Measurements from ENCODE around the gene TAB2.
A peak's percentile ranks its signal among the peaks of the same experiment; 100 is the strongest.
"Not testable (repeated sequence)": the region's sequence is repeated elsewhere in the genome, so short reads cannot be mapped to it uniquely, and the experiment has no call there.

Gene TAB2

DNA sequence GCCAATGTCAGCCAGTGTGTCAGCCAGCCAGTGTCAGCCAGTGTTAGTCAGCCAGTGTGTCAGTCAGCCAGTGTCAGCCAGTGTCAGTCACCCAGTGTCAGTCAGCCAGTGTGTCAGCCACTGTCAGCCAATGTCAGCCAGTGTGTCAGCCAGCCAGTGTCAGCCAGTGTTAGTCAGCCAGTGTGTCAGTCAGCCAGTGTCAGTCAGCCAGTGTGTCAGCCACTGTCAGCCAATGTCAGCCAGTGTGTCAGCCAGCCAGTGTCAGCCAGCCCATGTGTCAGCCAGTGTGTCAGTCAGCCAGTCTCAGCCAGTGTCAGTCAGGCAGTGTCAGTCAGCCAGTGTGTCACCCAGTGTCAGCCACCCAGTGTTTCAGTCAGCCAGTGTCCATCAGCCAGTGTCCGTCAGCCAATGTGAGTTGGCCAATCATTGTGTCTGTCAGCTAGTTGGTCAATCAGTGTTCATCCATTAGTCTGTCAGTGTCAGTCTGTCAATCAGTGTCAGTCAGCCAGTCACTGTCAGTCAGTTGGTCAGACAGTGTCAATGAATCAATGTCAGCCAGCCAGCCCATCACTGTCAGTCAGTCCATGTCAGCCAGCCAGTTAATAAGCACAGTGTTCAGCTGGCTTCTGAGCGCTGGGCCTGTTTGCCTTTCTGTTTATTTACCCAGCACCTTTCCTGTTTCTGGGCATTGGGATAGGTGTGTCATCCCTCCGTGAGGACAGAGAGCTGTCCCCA lies 127.0 kb downstream of the TAB2 start:
- not testable (repeated sequence) for DNase-seq

DNA sequence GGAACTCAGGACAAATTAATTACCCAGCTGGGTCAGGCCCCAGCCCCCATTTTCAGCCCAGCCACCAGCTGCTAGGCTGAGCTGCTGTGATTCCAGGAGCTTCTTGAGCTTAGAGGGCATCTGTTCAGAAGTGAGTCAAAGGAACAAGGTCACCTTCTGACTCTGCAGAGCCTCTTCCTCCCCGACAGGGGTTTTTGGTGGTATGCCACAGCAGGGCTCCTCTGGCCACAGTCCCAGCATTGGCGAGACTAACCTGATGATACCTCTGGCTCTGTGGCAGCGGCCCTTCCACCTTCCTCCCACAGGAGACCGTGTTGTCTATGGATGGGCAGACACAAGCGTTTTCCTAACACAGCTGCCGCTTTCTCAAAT lies 127.6 kb downstream of the TAB2 start:
- no peak for DNase-seq

DNA sequence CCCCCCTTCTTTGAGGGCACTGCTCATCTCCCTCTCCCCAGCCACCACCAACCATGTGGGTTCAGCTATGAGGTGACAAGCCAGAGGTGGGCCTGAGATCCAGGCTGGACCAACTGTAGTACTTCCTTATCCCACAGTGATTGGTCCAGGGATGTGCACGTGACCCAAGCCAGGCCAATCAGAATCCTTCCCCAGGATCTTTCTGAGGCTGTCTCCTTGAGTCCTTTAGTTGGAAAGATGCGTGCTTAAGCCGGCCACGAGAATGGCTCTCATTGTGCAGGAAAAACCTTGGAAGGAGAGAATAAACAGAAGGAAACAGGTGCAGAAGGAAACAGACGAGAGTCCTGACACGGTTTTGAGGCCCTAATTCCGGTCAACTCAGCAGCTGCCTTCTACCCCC lies 128.1 kb downstream of the TAB2 start:
- no peak for DNase-seq

DNA sequence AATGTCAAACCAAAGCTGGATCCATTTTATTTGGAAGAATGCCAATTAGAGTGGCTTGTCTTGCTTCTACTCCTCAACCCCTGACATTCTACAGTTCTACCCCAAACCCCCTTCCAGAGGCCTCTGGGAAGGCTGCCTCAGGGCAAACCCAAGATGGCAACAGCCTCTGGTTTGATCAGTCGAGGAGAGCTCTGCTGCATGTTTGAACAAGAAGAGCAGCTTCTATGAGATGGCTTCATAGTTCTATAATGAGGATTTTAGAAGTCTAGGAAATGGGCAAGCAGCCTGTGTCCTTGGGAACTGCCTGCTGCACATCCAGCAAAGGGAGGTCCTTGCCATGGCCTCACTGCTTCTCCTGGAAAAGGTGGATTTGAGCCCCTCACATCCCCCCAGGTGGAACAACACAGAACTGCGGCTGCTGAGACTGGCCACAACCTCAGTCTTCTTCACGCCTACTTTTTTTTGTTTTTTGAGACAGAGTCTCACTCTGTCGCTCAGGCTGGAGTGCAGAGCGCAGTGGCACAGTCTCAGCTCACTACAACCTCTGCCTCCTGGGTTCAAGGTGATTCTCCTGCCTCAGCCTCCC lies 129.4 kb downstream of the TAB2 start:
- no peak for DNase-seq

DNA sequence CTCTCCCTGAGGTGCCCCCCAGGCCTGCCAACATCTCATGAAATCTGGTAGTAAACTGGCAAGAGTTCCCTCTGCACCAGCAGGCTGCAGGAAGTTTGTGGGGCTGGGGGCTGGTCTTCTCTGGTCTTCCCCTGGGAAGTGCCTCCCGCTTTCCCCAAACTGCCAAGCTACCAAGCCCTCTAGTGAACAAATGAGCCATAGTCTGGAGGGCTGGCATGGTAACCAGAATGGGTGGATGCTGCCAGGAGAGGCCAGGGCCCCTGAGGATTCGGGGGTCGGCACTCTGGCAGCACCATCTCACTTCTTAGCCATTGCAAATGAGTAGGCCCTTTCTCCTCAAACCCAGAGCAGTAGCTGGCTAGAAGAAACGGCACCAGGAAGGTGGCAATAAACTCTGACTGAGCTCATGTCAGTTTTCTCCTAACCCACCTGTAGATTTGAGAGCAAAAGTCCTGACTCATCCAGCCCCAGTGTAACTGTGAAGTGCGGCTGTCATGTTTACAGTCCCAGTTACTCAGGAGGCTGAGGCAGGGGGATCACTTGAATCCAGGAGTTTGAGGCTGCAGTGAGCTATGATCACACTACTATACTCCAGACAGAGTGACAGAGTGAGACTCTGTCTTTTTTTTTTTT lies 131.4 kb downstream of the TAB2 start:
- DNase-seq = no peak

DNA sequence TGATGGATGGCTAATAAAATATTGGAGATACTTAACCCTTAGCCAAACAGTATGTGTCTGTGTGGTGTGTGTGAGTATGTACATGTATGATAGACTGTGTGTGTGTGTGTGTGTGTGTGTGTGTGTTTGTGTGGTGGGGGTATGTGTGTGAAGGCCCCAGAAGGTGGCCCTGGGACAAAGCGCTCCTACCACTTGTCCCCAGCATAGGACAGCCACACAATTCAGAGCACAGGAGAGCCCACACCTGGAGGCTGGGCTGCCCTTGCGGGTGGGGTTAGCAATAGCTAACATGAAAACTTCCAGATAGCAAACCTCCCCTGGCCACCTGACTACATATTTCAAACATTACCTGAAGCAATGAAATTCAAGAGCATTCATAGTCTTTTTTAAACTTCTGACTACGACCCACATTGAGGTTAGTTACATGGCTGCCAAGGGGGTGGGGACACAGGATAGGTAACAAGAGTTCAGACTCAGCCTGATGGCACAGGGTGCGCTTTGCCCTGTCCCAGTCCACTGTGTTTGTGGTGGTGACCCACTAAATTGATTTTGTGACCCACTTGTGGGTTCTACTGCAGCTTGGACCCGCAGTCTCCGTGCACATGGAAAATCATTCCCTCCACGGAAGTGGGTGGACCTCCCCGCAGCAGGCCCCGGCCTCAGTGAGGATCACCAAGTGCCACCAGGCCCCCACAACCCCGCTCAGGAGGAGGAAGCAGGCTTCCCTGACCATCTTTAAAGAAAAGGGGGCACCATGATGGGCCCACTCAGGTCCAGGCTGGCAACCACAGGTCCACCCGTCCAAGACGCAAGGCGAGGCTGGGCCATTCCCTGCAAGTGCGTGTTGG lies 132.5 kb downstream of the TAB2 start:
- DNase-seq = no peak

DNA sequence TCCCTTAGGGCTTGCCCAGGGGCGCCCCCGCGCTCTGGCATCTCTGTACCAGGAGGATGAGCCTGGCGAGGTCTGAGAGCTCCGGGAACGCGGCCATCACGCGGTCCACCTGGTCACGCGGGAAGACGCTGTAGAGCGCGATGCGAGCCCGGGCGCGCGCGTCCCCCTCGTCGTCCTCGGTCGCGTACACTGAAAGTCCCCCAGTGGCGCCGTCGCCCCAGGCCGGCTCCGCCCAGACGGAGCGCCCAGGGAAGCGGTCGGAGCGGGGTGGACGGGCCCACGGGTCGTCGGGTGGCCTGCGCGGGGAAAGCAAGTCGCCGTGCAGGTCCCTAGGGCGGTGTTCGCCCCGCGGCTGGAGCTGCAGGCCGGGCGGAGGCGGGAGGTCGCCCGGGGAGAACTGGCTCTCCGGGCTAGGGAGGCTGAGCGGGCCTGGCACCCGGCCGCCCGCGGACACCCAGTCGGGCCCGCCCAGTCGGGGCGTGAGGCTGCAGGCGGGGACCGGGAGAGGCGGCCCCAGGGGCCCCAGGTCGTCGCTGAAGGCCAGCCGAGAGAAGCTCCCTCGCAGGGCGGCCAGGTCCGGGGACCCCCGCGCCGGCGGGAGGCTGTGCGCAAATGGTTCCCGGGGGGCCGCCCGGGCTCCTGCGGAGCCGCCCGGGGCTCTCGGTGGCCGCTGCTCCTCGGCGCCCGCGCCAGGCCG lies 133.3 kb downstream of the TAB2 start:
- peak in 2 of 4 experiments; percentile 54 to 56 for DNase-seq

DNA sequence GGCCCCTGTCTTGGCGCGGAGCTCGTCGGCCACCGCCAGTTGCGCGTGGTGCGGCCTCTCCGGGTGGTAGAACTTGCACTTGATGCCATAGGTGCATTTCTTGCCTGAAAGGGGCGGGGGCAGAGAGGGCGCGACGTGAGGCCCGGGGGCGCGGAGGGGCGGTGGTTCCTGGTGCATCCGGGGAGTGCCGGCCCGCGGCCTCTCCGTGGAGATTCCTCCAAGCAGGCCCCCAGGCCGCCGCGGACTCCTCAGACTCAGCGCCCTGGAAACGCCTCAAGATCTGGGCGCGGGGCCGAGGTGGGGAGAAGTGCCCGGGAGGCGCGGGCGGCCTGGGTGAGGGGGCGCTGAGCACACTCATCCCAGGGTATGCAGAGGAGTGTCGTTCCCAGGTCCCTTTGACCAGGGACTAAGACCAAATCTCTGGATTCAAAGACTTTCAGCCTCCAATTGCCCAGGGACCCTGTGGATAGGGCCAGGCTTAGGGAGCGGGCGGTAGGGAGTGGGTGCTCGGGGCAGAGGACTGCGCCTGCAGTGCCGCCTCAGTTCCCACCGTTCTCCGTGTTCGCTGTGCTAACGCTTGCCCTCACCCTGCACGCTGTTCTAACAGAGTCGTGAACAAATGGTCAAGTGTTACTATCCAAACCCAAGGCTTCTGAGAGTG lies 134.0 kb downstream of the TAB2 start:
- no peak for DNase-seq

DNA sequence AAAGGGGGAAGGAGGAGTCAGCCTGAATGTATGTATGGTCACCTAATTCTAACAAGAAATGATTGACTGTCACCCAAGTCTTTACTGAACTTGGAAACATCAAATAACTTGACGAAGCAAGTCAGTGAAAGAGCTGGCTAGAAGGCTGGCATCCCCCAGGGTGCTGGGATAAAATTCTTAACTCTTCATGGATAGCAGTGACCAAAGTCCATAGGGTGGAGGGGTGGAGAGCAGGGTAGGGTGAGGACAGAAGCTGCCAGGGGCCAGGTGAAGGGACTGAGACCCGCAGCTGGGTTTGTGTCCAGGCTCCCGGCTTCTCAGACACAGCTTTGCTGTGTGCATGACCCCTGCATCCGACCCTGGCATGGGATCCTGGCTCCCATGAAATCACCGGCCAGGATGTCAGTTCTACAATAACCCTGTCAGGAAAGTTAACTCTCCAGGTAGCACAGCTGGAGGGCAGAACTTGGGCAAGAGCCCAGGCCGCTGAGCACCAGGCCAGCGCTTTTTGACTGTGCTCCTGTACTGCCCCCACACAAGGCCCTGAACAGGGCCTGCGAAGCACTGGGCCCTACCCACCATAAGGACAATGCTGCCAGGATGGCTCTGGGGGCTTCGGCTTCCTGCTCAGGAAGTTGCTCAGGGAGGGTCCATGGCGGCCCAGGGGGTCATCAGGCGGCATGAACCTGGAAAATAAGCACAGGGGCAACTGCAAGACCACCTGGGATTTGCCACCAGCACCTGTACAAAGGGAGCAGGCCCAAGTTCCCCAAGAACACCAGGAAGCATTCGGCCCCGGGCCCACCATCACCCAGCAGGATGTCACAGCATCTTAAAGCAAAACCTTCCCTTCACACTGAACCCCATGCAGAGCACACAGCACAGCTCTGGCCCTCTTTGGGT lies 134.8 kb downstream of the TAB2 start:
- no peak for DNase-seq

DNA sequence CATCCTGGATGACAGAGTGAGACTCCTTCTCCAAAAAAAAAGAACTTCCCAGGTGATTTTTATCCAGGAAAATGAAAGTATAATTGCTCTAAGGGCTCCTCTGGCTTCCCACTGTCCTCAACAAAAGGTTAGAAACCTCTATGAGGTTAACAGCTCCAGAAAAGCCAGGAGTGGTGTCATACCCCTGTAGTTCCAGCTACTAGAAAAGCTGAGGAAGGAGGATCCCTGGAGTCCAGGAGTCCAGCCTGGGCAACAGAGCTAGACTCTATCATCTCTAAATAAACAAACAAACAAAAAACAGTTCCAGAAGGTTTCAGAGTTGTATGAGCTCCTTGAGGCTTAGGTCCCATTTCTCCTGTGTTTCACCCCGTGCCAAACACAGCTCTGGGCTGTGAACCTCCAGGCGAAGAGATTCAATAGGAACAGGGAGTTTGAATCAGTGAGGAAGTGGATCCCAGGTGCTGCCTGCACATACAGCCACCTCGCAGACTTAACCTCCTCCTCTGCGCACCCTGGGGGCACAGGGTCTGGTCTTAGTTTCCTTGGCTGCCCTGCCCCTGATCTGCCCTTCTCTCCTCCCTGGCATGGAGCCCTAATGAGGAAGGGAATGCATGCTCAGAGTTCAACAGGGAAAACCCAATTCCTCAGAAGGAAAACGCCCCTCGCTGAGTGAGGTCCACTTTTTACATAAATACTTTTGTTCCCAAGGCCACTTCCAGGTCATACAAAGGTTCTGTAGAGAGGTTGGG lies 136.3 kb downstream of the TAB2 start:
- DNase-seq = no peak

DNA sequence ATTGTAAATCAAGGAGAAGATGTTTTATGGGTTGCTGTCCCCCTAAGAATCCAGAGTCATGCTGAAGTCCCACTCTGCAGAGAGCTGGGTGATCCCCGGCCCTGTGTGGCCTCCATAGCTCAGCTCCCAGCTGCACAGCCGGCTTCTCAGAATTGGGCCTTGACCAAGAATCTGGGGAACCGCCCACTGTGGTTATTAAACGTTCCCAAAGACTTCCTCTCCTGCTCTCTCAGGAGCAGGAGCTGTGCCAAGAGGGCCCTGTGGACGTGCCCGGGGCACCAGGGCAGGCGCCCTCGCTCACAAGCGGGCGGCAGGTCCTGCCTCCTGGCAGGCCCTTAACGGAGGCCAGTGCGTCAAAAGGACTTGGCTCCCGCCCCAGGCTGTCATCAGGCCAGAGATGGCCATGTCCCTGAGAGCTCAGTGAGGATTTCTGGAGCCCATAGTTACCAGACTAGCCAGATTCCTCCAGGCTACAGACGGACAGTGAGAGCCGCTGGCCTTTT lies 136.9 kb downstream of the TAB2 start:
- DNase-seq = peak; percentile 76 to 85 (median 82)

DNA sequence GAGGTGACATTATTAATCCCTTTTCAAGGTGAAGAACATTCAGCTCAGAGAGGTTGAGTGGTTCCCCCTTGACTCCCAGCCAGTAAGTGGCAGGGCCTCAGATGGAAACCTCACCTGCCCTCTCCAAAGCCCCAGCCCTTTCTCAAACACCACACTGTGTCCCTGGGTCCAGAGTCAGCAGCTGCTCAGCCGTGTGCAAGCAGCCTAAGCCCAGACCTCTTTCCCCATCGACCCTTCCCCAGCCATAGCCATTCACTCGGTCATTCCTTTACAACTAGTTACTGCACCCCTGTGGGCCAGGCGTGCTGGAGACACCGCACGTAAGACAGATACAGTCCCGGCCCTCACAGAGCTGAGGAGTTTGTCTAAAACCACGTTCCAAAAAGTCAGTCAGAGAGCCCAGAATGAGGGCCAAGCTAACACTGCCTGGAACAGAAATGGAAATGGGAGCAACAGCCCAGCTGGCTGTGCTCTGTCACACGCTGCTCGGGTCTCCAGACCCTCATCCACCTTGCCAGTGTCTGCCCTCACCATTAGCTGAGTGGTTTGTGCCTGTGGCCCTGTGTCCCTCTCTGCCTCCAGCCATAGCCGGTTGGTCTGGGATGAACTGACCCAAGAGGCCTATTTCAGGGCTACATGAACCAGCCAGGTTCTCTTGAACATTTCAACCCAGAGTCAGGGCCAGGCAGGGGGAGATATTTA lies 137.7 kb downstream of the TAB2 start:
- DNase-seq = no peak

DNA sequence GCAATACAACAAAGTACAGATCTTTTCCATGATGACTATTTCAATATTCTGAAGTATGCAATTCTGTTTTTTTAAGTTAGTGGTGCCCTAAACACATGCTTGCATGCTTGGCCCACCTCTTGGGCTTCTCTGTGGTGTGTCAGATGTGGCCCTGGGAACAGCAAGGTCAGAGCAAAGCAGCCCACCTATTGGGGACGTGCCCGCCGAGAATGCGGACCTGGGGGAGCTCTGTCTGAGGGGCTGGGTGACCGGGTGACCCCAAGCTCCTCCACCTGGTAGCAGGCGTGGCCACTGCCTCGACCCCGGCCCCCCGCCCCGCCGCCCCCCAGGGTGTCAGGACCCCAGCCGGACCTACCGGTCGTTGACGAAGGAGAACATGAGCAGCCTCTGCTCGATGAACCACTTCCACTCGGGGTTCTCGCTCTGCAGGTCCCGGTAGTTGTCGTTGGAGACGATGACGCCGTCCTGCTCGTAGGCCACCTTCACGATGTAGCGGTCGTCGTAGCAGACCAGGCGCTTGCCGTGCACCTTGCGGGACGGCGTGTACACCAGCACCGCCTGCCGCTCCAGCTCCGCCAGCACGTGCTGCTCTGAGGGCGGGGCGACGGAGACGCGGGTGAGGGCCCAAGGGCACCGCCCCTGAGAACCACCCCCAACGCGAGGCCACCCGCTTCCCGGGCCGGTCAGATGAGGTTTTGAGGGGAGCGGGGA lies 139.0 kb downstream of the TAB2 start:
- DNase-seq = no peak

DNA sequence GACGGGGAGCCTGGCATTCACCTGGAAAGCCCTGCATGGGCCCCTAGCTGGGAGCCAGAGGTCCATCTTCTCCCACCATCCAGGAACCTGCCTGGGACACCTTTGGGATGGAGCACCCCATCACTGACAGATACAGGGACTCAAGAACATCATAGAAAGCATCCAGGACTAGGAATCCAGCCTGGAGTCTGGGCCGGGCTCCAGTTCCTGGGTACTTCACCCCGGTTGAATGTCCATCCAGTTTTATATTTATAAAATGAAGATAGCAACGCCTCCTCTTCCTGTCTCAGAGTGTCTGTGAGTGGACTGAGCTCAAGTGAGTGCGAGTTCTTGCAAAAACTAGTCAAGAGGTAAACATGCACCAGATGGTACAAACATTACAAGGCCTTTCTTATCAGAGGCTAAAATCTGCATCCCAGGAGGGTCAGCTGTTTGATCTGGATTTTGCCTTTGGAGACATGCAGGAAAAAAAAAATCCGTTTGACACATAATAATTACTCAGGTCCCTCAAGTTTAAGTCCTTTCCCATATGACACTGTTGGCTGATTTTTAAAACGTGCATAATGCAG lies 139.9 kb downstream of the TAB2 start:
- DNase-seq = no peak

DNA sequence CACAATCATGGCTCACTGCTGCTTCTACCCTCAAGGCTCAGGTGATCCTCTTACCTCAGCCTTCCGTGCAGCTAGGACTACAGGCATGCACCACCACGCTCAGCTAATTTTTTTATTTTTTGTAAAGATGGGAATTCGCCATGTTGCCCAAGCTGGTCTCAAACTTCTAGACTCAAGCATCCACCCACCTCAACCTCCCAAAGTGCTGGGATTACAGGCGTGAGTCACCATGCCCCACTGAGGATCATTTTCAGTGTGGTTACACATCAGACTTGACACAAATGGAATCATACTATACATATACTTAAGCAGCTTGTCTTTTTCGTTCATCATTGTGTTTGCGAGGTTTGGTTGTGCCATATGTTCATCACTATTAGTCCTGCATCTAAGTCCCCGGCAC lies 140.7 kb downstream of the TAB2 start:
- DNase-seq = peak in 1 of 4 experiments; percentile 21

DNA sequence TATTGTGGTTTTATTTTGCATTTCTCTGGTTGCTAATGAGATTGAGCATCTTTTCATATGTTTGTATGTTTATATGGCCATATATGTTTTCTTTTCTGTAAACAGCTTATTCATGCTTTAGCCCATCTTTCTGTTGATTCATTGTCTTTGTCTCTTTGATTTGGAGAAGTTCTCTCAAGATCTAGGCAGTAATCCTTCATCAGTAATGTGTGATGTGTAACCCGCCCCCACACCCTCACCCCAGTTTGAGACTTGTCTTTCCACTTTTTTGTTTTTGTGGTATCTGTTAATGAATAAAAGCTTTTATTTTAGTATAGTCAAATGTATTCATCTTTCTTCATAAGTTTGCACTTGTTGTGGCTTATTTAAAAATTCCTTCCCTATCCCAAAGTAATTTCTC lies 141.3 kb downstream of the TAB2 start:
- peak; percentile 24 to 61 (median 52) for DNase-seq

DNA sequence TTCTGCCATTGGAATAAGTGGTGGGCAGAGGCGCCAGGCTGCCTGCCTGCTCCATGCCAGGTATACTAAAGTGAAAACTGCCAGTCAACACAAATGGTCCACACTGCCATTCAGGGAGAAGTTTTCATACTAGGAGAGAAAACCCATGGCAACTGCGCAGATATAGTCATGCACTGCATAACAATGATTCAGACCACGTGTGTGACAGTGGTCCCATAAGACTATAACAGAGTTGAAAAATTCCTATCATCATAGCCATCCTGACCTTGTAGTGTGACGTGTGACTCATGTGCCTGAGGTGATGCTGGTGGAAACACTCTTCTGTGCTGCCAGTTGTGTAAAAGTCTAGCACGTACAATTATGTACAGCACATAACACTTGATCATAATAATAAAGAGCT lies 142.2 kb downstream of the TAB2 start:
- no peak for DNase-seq

DNA sequence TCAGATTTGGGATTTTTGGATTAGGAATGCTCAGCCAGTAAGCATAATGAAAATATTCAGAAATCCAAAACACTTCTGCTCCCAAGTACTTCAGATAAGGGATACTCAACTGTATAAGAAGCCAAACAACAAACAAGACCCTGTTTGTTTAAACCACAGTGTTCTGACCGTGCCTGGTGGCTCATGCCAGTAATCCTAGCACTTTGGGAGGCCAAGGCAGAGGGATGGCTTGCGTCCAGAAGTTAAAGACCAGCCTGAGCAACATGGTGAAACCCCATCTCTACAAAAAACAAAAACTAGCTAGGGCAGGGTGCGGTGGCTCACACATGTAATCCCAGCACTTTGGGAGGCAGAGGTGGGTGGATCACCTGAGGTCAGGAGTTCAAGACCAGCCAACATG lies 142.7 kb downstream of the TAB2 start:
- not testable (repeated sequence) for DNase-seq
